ENCODE measurements around the gene SNCAIP. TPM values are rescaled to one million over a fixed set of nuclear protein-coding genes. Genes with fewer than 3 reads are reported as not detected.

The SNCAIP gene
- total RNA-seq, 4 donors from 2014 or later, result 4.9 to 7.7 (median 6.8) TPM

DNA sequence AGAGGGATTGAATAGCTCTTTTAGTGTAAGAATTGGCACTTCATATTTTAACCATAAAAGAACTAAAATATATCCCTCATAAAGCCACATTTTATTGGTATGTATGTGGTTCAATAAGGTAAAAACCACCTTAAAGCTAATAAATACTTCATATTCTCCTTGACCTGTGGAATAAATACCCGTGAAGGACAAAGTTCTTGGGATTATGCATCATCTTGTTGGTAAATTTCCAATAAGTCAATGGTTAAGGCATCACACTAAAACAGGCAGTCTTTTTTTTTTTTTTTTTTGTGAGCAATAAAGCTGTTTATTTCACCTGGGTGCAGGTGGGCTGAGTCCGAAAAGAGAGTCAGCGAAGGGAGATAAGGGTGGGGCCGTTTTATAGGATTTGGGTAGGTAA lies 161.9 kb downstream of the SNCAIP start:
- TF ChIP-seq, protein P1, sequence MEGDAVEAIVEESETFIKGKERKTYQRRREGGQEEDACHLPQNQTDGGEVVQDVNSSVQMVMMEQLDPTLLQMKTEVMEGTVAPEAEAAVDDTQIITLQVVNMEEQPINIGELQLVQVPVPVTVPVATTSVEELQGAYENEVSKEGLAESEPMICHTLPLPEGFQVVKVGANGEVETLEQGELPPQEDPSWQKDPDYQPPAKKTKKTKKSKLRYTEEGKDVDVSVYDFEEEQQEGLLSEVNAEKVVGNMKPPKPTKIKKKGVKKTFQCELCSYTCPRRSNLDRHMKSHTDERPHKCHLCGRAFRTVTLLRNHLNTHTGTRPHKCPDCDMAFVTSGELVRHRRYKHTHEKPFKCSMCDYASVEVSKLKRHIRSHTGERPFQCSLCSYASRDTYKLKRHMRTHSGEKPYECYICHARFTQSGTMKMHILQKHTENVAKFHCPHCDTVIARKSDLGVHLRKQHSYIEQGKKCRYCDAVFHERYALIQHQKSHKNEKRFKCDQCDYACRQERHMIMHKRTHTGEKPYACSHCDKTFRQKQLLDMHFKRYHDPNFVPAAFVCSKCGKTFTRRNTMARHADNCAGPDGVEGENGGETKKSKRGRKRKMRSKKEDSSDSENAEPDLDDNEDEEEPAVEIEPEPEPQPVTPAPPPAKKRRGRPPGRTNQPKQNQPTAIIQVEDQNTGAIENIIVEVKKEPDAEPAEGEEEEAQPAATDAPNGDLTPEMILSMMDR (IDR thresholded peaks at IDR 0.05; ENCODE audit: low read depth), result no peak

DNA sequence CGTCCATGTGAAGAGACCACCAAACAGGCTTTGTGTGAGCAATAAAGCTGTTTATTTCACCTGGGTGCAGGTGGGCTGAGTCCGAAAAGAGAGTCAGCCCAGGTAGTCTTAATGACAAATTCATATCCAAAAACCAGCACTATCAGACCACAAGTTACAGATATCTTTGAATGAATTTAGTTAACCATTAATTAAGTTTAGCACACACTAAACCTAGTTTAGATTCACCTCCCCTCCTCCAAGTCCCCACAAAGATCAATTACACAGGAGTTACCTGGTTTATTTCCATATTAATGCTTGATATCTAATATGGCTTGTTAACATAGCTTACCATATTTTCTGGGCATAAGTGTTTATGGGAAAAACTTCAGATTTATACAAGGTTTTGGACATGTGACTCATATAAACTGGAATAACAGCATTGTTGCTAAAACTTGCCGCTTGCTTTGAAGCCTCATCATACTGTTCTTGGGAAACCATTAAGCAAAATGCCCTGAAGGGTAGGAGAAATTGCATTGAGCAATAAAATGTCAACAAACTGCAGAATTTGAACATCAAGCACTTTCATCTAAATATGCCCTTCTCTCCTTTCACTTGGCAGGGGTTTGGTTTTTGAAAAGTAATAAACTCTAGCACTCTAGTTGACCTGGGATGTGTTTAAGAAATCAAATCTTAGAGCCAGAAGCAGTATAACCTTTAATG lies 166.9 kb downstream of the SNCAIP start:
- TF ChIP-seq, protein P1 (IDR thresholded peaks at IDR 0.05; ENCODE audit: low read depth), result no peak

DNA sequence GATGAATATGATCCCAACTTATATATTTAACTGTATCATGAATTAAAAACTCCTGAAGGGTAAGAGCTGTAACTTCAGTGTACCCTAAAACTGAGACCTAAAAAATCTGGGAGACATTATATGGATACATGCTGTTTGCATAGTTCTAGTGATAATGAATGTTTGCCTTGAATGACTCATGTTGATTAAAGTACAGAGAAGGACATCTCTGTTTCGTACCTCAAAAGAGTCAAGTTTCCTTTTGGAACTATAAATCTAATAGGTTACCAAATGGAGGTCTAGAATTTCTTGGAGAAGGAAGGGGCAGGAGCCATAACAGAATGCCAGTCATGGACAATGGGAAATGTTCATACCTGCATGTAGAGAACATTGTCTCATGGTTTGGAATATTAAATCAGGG lies 168.1 kb downstream of the SNCAIP start:
- TF ChIP-seq, protein P1 (IDR thresholded peaks at IDR 0.05; ENCODE audit: low read depth), result no peak

DNA sequence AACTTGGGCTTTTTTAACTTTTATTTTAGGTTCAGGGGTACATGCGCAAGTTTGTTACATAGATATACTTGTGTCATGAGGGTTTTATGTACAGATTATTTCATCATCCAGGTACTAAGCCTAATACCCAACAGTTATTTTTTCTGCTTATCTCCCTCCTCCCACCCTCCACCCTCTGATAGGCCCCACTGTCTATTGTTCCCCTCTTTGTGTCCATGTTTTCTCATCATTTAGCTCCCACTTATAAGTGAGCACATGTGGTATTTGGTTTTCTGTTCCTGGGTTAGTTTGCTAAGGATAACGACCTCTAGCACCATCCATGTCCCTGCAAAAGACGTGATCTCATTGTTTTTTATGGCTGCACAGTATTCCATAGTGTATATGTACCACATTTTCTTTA lies 172.1 kb downstream of the SNCAIP start:
- TF ChIP-seq, protein P1 (IDR thresholded peaks at IDR 0.05; ENCODE audit: low read depth), result no peak

DNA sequence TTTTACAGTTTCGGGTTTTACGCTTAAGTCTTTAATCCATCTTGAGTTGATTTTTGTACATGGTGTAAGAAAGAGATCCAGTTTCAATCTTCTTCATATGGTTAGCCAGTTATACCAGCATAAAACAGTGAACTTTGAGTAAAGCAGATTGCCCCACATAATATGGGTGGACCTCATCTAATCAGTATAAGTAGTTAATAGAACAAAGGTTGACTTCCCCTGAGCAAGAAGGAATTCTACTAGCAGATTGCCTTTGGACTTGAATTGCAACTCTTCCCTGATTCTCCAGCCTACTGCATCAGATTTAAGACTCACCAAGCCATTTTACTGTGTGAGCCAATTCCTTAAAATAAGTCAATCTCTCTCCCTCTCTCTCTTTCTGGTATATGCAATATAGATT lies 173.2 kb downstream of the SNCAIP start:
- TF ChIP-seq, protein P1 (IDR thresholded peaks at IDR 0.05; ENCODE audit: low read depth), result no peak

DNA sequence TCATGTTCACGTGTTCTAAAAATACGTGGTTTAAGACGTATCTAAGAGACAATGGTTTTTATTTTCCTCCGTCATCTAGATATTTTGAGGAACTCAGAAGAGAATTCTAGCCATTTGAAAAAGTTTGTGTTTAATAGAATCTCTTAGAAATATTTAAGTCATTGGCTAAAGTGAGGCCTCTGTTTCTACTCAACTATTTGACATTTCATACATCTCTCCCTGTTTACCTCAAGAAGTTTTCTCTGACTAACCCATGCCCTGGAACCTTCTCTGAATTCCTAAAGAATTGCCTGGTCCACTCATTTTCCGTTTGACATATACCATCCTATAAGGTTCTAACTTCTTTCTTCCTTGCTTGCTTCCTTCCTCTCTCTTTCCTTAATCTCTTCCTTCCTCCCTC lies 178.7 kb downstream of the SNCAIP start:
- TF ChIP-seq, protein P1 (IDR thresholded peaks at IDR 0.05; ENCODE audit: low read depth), result no peak

DNA sequence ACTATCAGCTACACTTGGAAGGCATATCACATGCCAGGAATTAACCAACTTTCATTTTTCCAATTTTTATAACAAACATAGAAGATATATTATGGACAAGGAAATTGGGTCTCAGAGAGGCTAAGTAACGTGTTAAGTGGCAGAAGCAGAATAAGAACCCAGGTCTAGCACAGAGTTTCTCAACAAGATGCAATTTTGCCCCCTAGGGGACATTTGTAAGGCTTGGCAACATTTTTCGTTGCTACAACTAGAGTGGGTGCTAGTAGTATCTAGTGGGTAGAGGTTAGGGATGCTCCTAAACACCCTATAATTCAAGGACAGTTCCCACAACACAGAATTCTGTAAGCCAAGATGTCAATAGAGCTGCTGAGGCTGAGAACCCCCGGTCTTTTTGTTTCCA lies 180.6 kb downstream of the SNCAIP start:
- TF ChIP-seq, protein P1 (IDR thresholded peaks at IDR 0.05; ENCODE audit: low read depth), result no peak

Data from subcutaneous adipose tissue (tissue), 4 donors.